GM12878 (cell line): ENCODE measurements around the gene RBKS. TPM values are rescaled to one million over a fixed set of nuclear protein-coding genes. Genes with fewer than 3 reads are reported as not detected.

ENCODE experiments used
- ATAC-seq: fragments of 200-7000 bp; cut with Tn5 transposase; 3 replicates; pipeline ENCODE4 v1.9.1; 2020; ENCODE audit warnings: mild to moderate bottlenecking, moderate library complexity
- BruUV-seq: library from RNA; stranded (reverse); fragments of 400-500 nt; replicated peaks from 2 replicates; lab custom pipeline; 2021; lab: Mats Ljungman, UMichigan
- CTCF ChIA-PET: fragments of 300-600 bp; sonication (Branson Sonifier 250); formaldehyde crosslinking; extraction: SDS; loops from one replicate; lab custom pipeline; 2021; ENCODE audit warnings: inconsistent platforms; lab: Yijun Ruan, JAX
- POLR2A ChIA-PET: fragments of 350-600 bp; formaldehyde crosslinking; extraction: SDS; loops from one replicate; lab custom pipeline; 2021; ENCODE audit warnings: inconsistent platforms; lab: Charles Lee
- RAD21 ChIA-PET: fragments of 300-600 bp; sonication (Branson Sonifier 250); formaldehyde crosslinking; loops from one replicate; lab custom pipeline; 2023; ENCODE audit warnings: antibody characterized with exemption; ENCODE audit not compliant: unreplicated experiment; lab: Charles Lee
- SMC1A ChIA-PET: fragments of 300-600 bp; sonication (Branson Sonifier 250); formaldehyde crosslinking; loops from one replicate; lab custom pipeline; 2023; ENCODE audit not compliant: unreplicated experiment, uncharacterized antibody; lab: Charles Lee
- DNase-seq: peaks from one replicate; pipeline ENCODE4 v3.0.0-alpha.2; 2011; ENCODE audit warnings: low read depth, low spot score
- FAIRE-seq: peaks from 3 replicates; lab custom pipeline; 2011; peaks lifted over from hg19 to GRCh38; lab: Jason Lieb, UNC
- H2AFZ ChIP-seq: 2 replicates; pipeline ENCODE4 v1.6.0; 2011; ENCODE audit warnings: low read depth, low read length, control low read depth; ENCODE audit not compliant: control insufficient read depth
- H3K27ac ChIP-seq: 2 replicates; pipeline ENCODE4 v1.5.1; 2011; ENCODE audit warnings: control low read depth; ENCODE audit not compliant: control insufficient read depth, insufficient read depth
- H3K27me3 ChIP-seq, 2 experiments: replicated peaks in 1 of 2; 2 replicates each; pipeline versions ENCODE4 v1.6.0 to v1.6.1; 2011; ENCODE audit warnings: low read length in 1 of 2; ENCODE audit not compliant: control insufficient read depth in 2 of 2, insufficient read depth in 2 of 2
- H3K36me3 ChIP-seq, 2 experiments: 2 replicates each; pipeline ENCODE4 v1.5.1; 2011; ENCODE audit warnings: low read length in 1 of 2; ENCODE audit not compliant: control insufficient read depth in 2 of 2, insufficient read depth in 2 of 2
- H3K4me1 ChIP-seq: 2 replicates; pipeline ENCODE4 v1.6.1; 2011; ENCODE audit warnings: mild to moderate bottlenecking, low read length, moderate library complexity, mixed read lengths; ENCODE audit not compliant: control insufficient read depth, insufficient read depth
- H3K4me2 ChIP-seq: 2 replicates; pipeline ENCODE4 v1.6.0; 2011; ENCODE audit warnings: control low read depth; ENCODE audit not compliant: control insufficient read depth, insufficient read depth
- H3K4me3 ChIP-seq: fragments of 200-600 bp; sonication (generic); 2 replicates; pipeline ENCODE4 v1.5.1; 2016
- H3K79me2 ChIP-seq: 2 replicates; pipeline ENCODE4 v1.6.0; 2011; ENCODE audit warnings: low read length; ENCODE audit not compliant: control insufficient read depth, insufficient read depth
- H3K9ac ChIP-seq: 2 replicates; pipeline ENCODE4 v1.8.0; 2011; ENCODE audit warnings: low read length, control low read depth, mixed read lengths; ENCODE audit not compliant: control insufficient read depth, insufficient read depth
- H3K9me3 ChIP-seq: replicated peaks from 3 replicates; pipeline ENCODE4 v1.5.1; 2011; ENCODE audit warnings: mild to moderate bottlenecking, low read length; ENCODE audit not compliant: control insufficient read depth, insufficient read depth
- H4K20me1 ChIP-seq: 2 replicates; pipeline ENCODE4 v1.6.0; 2011; ENCODE audit not compliant: control insufficient read depth, insufficient read depth
- CBFB ChIP-seq: IDR thresholded peaks from 2 replicates; pipeline ENCODE4 v1.6.1; 2016; ENCODE audit warnings: antibody characterized with exemption, low read depth
- CBX3 ChIP-seq: fragments of 200-600 bp; sonication (generic); IDR thresholded peaks from 2 replicates; pipeline ENCODE4 v1.6.1; 2016; ENCODE audit warnings: low read depth, borderline replicate concordance
- CHD1 ChIP-seq: IDR thresholded peaks from 2 replicates; pipeline ENCODE4 v1.6.1; 2012; ENCODE audit warnings: low read depth, low read length, improper control_type of control experiment
- CREB1 ChIP-seq: IDR thresholded peaks from 2 replicates; pipeline ENCODE4 v1.6.1; 2012; ENCODE audit warnings: low read depth, mild to moderate bottlenecking, inconsistent platforms
- E2F4 ChIP-seq: IDR thresholded peaks from 2 replicates; pipeline ENCODE4 v1.6.1; 2012; ENCODE audit warnings: low read depth, low read length, improper control_type of control experiment
- ETV6 ChIP-seq, 2 experiments: fragments of 450-650 bp in 1 of 2; IDR thresholded peaks in 1 of 2; conservative IDR thresholded peaks in 1 of 2; 2 replicates each; pipeline ENCODE4 v1.6.1; 2014; ENCODE audit warnings: antibody characterized with exemption in 1 of 2, borderline replicate concordance in 1 of 2, low read depth in 1 of 2, mild to moderate bottlenecking in 1 of 2, moderate library complexity in 1 of 2
- MEF2B ChIP-seq: fragments of 450-650 bp; IDR thresholded peaks from 2 replicates; pipeline ENCODE4 v1.6.1; 2018; ENCODE audit warnings: mild to moderate bottlenecking, moderate library complexity; ENCODE audit not compliant: partially characterized antibody, poor library complexity, severe bottlenecking
- SIN3A ChIP-seq: IDR thresholded peaks from 2 replicates; pipeline ENCODE4 v1.6.1; 2012; ENCODE audit warnings: low read depth, low read length, improper control_type of control experiment
- SIX5 ChIP-seq: IDR thresholded peaks from 2 replicates; pipeline ENCODE4 v1.6.1; 2011; ENCODE audit warnings: mild to moderate bottlenecking, low read depth, low read length, moderate library complexity; ENCODE audit not compliant: severe bottlenecking
- SP1 ChIP-seq: IDR thresholded peaks from one replicate; pipeline ENCODE4 v1.6.1; 2011; ENCODE audit warnings: low read depth, low read length
- WGBS: methylation state at CpG from one replicate; pipeline ENCODE4 v1.1.6; 2016; ENCODE audit warnings: low lambda C conversion rate; ENCODE audit not compliant: insufficient replicate concordance, insufficient coverage; ENCODE audit errors: missing lambda C conversion rate; 5-methylcytosine and 5-hydroxymethylcytosine counted together
- in situ Hi-C: fragments of 300-500 bp; cut with MboI; formaldehyde crosslinking; loops from 9 replicates; pipeline ENCODE4 v1.14.3; 2018; ENCODE audit warnings: mixed read lengths
- intact Hi-C: fragments of 100-400 bp; cut with micrococcal nuclease; formaldehyde crosslinking; loops from one replicate; pipeline ENCODE4 v1.14.2; 2022; ENCODE audit not compliant: unreplicated experiment
- polyA plus RNA-seq, 11 experiments: library from polyadenylated mRNA; depleted of rRNA in 4 of 11; unstranded in 6 of 11; stranded (reverse) in 5 of 11; fragments of >200 nt; fragmentation: Nextera tagmentation in 4 of 11; fragmentation: Illumina TruSeq in 1 of 11; extraction: Ambion mirVana in 4 of 11; extraction: Trizol in 1 of 11; gene quantifications; 1 replicate in 1 of 11; 2 replicates in 10 of 11; pipeline versions ENCODE4 v1.2.1 to v1.2.3, GENCODE V29; 2011 to 2016; ENCODE audit warnings: inconsistent platforms in 2 of 11, missing spikeins in 2 of 11, low read depth in 1 of 11
- total RNA-seq, 4 experiments: library from RNA; depleted of rRNA in 3 of 4; stranded (reverse); fragments of >200 nt in 3 of 4; fragmentation: Illumina TruSeq in 1 of 4; extraction: Trizol in 1 of 4; gene quantifications; 2 replicates each; pipeline versions ENCODE4 v1.2.1 to v1.2.3, GENCODE V29; 2013 to 2021
- TF ChIP-seq, protein P1 (sequence below): fragments of 450-650 bp; IDR thresholded peaks from 2 replicates; pipeline ENCODE4 v1.6.1; 2018; ENCODE audit warnings: mild to moderate bottlenecking, low read depth, moderate library complexity; ENCODE audit not compliant: partially characterized antibody
- TF ChIP-seq, protein P2 (sequence below): IDR thresholded peaks from 2 replicates; pipeline ENCODE4 v1.6.1; 2011; ENCODE audit warnings: low read depth, low read length, improper control_type of control experiment, borderline replicate concordance

The RBKS gene
- total and polyA plus RNA-seq, 10 of the 15 experiments (the other 5 are each of a cell fraction or from before 2014, with no cell fraction given), result 0.39 to 1.8 (median 1.0) TPM

DNA sequence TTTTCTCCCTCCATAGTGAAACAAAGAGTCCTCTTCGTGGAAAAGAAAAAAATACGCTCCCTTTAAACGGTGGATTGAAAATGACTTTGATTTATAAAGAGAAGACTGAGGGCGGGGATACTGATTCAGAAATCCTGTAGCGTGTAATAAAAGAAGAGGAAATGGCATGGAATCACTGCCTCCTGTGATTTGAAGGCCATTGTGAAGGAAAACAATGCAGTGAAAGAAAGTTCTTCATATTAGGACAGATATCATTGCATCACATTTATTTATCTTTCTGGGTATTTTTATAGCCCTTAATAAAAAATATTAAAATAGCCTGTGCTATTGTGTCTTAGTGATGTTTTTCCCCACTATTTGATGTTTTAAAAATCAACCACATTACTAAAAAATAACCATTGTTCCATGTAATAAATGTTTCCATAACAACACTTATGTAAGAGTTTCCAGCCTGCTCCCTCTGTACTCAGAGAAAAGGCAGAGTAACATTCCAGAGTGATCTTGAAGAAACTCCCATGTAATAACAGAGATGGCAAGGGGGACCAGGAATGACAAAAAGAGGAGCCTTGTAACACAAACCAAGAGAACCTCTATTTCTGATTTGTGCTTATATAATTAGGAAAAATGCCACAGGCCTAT lies 110.7 kb downstream of the RBKS start:
- no peak overlapping the region for H3K27ac ChIP-seq
- WGBS, result 91% methylated on average over 5 of the region's 5 CpGs
- TF ChIP-seq CREB1 (no peak), SIN3A (no peak), MEF2B (no peak), CBFB (no peak)
- H3K4me1 ChIP-seq, result no peaks in the 10 kb centered on the region
- intact Hi-C loops (no loop called here), in situ Hi-C loops (no loop called here)
- peaks cover 7% of the 10 kb centered on the region; the same call in 1 of the 2 replicates for H3K79me2 ChIP-seq
- ATAC-seq (no peak), FAIRE-seq (no peak), DNase-seq (no peak)
- H3K36me3 ChIP-seq, result no peaks in the 10 kb centered on the region
- H3K4me2 ChIP-seq, result no peak overlapping the region
- ChIA-PET RAD21 (no interaction called here), SMC1A (no interaction called here), CTCF (interaction anchor here (1.0 kb wide), 1 partner anchor 9 kb away, joined by 3 read pairs; no protein-coding TSS in a partner anchor), POLR2A (interaction anchor here (1.1 kb wide), 1 partner anchor 7 kb away, joined by 3 read pairs; no protein-coding TSS in a partner anchor)
- H3K27me3 ChIP-seq, result no peaks in the 10 kb centered on the region
- no TSS peak for BruUV-seq
- no peak overlapping the region for H3K4me3 ChIP-seq
- H3K9ac ChIP-seq, result no peak overlapping the region
- no peaks in the 10 kb centered on the region; the same call in 1 of the 2 replicates for H4K20me1 ChIP-seq
- H2AFZ ChIP-seq, result no peak overlapping the region
- no peaks in the 10 kb centered on the region for H3K9me3 ChIP-seq

DNA sequence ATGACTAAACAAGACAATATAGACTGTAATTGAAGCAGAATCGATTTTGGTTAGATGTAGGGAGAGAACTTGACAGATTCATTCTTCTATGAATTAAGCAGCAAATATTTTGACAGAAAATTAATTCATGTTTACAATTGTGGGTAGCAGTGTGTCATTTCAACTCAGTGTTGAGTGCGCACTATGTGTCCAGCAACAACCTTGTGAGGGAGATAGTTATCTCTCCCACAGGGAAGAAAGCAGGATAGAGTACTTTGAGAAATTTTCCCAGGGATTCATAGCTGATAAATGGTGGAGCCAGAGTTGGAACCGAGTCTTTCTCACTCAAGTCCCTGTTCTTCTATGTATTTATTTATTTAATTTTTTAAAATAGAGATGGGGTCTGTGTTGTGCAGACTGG lies 113.5 kb downstream of the RBKS start:
- 96% methylated on average over 3 of the region's 3 CpGs for WGBS
- H3K27ac ChIP-seq, result no peak overlapping the region
- no peak overlapping the region for H3K4me2 ChIP-seq
- DNase-seq, result no peak
- in situ Hi-C loops, result no loop called here
- H3K9ac ChIP-seq, result no peak overlapping the region
- no peaks in the 10 kb centered on the region for H3K36me3 ChIP-seq
- POLR2A ChIA-PET, result no interaction called here
- RAD21 ChIA-PET, result no interaction called here
- SMC1A ChIA-PET, result no interaction called here
- H3K9me3 ChIP-seq, result no peaks in the 10 kb centered on the region
- no peaks in the 10 kb centered on the region; the same call in 1 of the 2 replicates for H4K20me1 ChIP-seq
- no TSS peak for BruUV-seq
- no peak overlapping the region for H3K4me3 ChIP-seq
- CTCF ChIA-PET, result interaction anchor here (1.4 kb wide), 1 partner anchor 94 kb away, joined by 4 read pairs; no protein-coding TSS in a partner anchor
- peaks cover 27% of the 10 kb centered on the region for H3K79me2 ChIP-seq
- no peak for ATAC-seq
- no peak overlapping the region for H2AFZ ChIP-seq
- H3K4me1 ChIP-seq, result no peaks in the 10 kb centered on the region
- no peaks in the 10 kb centered on the region for H3K27me3 ChIP-seq
- no peak for FAIRE-seq
- intact Hi-C loops, result no loop called here
- TF ChIP-seq CBFB (no peak), CHD1 (no peak), SP1 (no peak), CBX3 (no peak), ETV6 (conservative IDR thresholded peaks at IDR 0.05 in 1 of 2, IDR thresholded peaks at IDR 0.05 in 1 of 2; ENCODE audit: borderline replicate concordance in 1 of 2, low read depth in 1 of 2) (no peak), SIX5 (no peak), E2F4 (no peak)
- TF ChIP-seq, protein P1, sequence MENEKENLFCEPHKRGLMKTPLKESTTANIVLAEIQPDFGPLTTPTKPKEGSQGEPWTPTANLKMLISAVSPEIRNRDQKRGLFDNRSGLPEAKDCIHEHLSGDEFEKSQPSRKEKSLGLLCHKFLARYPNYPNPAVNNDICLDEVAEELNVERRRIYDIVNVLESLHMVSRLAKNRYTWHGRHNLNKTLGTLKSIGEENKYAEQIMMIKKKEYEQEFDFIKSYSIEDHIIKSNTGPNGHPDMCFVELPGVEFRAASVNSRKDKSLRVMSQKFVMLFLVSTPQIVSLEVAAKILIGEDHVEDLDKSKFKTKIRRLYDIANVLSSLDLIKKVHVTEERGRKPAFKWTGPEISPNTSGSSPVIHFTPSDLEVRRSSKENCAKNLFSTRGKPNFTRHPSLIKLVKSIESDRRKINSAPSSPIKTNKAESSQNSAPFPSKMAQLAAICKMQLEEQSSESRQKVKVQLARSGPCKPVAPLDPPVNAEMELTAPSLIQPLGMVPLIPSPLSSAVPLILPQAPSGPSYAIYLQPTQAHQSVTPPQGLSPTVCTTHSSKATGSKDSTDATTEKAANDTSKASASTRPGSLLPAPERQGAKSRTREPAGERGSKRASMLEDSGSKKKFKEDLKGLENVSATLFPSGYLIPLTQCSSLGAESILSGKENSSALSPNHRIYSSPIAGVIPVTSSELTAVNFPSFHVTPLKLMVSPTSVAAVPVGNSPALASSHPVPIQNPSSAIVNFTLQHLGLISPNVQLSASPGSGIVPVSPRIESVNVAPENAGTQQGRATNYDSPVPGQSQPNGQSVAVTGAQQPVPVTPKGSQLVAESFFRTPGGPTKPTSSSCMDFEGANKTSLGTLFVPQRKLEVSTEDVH, result no peak
- TF ChIP-seq, protein P2, sequence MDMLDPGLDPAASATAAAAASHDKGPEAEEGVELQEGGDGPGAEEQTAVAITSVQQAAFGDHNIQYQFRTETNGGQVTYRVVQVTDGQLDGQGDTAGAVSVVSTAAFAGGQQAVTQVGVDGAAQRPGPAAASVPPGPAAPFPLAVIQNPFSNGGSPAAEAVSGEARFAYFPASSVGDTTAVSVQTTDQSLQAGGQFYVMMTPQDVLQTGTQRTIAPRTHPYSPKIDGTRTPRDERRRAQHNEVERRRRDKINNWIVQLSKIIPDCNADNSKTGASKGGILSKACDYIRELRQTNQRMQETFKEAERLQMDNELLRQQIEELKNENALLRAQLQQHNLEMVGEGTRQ, result no peak
